ENCODE measurements around the gene CFAP57.
"Not testable (repeated sequence)": the region's sequence is repeated elsewhere in the genome, so short reads cannot be mapped to it uniquely, and the experiment has no call there.

Gene CFAP57

DNA sequence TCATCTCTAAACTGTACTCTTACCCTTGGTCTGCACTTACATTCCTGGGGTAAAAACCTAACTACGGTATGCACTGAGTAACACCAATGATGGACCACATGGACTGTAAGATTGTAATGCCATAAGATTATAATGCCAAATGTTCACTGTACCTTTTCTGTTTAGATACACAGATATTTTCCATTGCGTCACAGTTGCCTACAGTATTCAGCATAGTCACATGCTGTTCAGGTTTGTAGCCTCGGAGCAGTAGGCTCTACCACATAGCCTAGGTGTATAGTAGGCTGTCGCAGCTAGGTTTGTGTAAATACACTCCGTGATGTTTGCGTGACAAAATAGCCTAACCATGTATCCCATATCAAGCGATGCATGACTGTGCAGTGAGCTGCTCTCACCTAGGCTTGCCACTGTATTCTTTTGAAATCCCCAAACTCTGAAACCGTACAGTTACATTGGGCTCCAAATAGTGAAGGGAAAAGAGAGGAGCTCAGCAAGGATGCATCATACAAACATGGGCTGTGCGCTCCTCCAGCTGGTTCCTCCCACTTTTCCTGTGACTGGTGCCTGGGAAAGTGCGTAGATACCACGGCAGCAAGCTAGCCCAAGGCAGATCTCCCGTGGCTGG lies 35.2 kb downstream of the CFAP57 start:
- Histone ChIP-seq H3K4me3 (ENCODE audit: low read depth, low read length) (no peak overlapping the region), H3K27me3 (ENCODE audit: control insufficient read depth, insufficient read depth, low read length) (no peaks in the 10 kb centered on the region), H3K9me3 (ENCODE audit: control insufficient read depth, insufficient read depth, low read length) (no peaks in the 10 kb centered on the region), H3K36me3 (ENCODE audit: control insufficient read depth, insufficient read depth, low read length) (no peaks in the 10 kb centered on the region), H3K9ac (ENCODE audit: low read depth, low read length) (no peak overlapping the region), H3K4me1 (ENCODE audit: control insufficient read depth, insufficient read depth, low read length) (peaks cover 12% of the 10 kb centered on the region)

DNA sequence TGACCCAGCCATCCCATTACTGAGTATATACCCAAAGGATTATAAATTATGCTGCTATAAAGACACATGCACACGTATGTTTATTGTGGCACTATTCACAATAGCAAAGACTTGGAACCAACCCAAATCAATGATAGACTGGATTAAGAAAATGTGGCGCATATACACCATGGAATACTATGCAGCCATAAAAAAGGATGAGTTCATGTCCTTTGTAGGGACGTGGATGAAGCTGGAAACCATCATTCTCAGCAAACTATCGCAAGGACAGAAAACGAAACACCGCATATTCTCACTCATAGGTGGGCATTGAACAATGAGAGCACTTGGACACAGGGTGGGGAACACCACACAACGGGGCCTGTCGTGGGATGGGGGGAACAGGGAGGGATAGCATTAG lies 36.1 kb downstream of the CFAP57 start:
- not testable (repeated sequence) for H3K4me3 ChIP-seq (ENCODE audit: low read depth, low read length); H3K9ac ChIP-seq (ENCODE audit: low read depth, low read length); H3K36me3 ChIP-seq (ENCODE audit: control insufficient read depth, insufficient read depth, low read length); H3K27me3 ChIP-seq (ENCODE audit: control insufficient read depth, insufficient read depth, low read length); H3K9me3 ChIP-seq (ENCODE audit: control insufficient read depth, insufficient read depth, low read length)
- peaks cover 12% of the 10 kb centered on the region for H3K4me1 ChIP-seq (ENCODE audit: control insufficient read depth, insufficient read depth, low read length)

DNA sequence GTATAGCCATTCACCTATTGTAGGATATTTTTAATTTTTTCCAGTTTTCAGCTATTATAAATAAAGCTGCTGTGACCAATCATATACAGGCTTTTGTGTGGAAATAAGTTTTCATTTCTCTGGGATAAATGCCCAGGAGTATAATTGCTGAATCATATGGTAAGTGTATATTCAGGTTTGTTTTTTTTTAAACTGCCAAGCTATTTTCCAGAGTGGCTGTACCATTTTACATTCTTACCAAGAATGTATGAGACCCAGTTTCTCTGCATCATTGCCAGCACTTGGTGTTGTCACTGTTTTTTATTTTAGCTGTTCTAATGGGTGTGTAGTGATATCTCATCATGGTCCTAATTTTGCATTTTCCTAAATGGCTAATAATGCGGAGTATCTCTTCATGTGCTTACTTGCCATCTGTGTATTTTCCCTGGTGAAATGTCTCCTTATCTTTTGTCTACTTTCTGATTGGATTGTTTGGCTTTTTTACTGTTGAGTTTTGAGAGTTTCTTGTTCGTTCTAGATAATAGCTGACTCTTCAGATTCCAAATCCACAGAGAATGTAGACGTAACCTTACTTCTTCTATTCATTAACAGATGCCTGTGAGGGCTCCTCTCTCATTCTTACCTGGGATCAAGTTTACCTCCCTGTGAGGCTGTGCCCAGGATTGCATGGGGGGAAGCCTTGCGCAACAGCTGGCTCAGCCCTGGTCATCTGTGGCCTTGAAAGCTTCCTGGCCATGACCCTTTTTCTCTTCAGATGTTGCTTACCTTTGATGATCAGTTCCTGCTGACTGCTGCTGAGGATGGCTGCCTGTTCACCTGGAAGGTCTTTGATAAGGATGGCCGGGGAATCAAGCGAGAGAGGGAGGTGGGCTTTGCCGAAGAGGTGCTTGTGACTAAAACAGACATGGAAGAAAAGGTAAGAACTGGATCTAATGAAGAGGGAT lies 42.6 kb downstream of the CFAP57 start:
- Histone ChIP-seq H3K4me1 (ENCODE audit: control insufficient read depth, insufficient read depth, low read length) (no peaks in the 10 kb centered on the region), H3K9me3 (ENCODE audit: control insufficient read depth, insufficient read depth, low read length) (no peaks in the 10 kb centered on the region), H3K4me3 (ENCODE audit: low read depth, low read length) (no peak overlapping the region), H3K27me3 (ENCODE audit: control insufficient read depth, insufficient read depth, low read length) (no peaks in the 10 kb centered on the region), H3K36me3 (ENCODE audit: control insufficient read depth, insufficient read depth, low read length) (no peaks in the 10 kb centered on the region), H3K9ac (ENCODE audit: low read depth, low read length) (peak overlapping the region; percentile 39)

DNA sequence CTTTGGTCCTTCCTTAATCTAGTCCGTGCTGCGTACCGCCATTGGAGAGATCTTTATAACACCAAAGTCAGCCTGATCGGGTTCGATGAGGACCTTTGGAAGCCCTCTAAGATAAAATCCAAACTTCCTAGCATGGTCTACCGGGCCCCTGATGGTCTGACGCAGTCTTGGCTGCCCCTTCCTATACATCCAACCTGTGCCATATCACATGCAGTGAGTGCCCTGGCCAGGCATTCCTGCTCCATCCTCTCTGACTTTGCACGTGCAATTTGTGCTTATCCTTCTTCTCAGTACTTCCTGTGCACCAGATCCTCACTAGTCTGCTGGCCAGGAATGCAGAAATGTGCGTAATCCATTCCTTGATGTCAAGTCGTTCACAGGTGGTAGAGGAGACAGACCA lies 45.6 kb downstream of the CFAP57 start:
- Histone ChIP-seq H3K9ac (ENCODE audit: low read depth, low read length) (no peak overlapping the region), H3K36me3 (ENCODE audit: control insufficient read depth, insufficient read depth, low read length) (no peaks in the 10 kb centered on the region)

DNA sequence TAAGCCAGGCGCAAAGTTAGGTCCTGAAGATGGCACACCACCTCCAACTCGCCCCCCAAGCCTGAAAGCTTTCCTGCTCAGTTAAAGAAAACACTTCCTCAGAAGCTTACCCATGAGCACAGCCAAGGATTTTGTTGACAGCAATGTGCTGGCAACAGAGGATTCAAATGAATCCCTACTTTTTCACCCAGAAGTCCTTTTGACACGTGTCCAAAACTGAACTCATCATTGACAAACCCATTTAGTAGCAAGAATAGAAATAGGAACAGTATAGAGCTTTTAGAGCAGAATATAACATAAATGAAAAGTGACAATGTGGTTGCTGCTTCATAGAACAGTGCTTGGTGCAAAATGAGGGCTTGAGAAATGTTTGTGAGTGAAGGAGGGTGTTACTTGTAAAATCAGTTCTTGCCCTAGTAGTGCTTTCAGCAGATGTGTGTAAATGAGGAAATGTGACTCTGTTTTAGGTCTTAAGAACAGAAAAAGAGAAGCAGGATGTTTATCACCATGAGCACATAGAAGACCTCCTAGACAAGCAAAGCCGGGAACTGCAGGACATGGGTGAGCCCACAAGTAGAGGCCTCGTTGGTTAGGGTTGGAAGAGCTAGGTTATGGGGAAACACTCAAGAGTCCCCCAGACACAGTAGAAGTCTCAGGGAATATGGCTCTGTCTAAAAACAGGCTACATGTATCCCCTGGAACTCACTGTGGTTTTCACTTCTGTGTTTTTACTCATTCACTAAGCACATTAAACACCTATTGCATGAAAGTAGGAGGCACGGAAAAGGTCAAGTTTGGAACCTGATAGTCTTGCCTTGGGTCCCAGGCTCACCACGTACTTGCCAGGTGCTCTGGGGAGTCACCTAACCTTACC lies 49.0 kb downstream of the CFAP57 start:
- H3K4me1 ChIP-seq (ENCODE audit: control insufficient read depth, insufficient read depth, low read length) = no peaks in the 10 kb centered on the region
- H3K27me3 ChIP-seq (ENCODE audit: control insufficient read depth, insufficient read depth, low read length) = no peaks in the 10 kb centered on the region
- no peak overlapping the region for H3K4me3 ChIP-seq (ENCODE audit: low read depth, low read length)
- H3K9me3 ChIP-seq (ENCODE audit: control insufficient read depth, insufficient read depth, low read length) = no peaks in the 10 kb centered on the region
- H3K36me3 ChIP-seq (ENCODE audit: control insufficient read depth, insufficient read depth, low read length) = no peaks in the 10 kb centered on the region
- no peak overlapping the region for H3K9ac ChIP-seq (ENCODE audit: low read depth, low read length)

More for the DNA sequence above, 45.6 kb downstream of the CFAP57 start:
- Histone ChIP-seq H3K4me3 (ENCODE audit: low read depth, low read length) (no peak overlapping the region), H3K27me3 (ENCODE audit: control insufficient read depth, insufficient read depth, low read length) (no peaks in the 10 kb centered on the region), H3K9me3 (ENCODE audit: control insufficient read depth, insufficient read depth, low read length) (no peaks in the 10 kb centered on the region), H3K4me1 (ENCODE audit: control insufficient read depth, insufficient read depth, low read length) (no peaks in the 10 kb centered on the region)

DNA sequence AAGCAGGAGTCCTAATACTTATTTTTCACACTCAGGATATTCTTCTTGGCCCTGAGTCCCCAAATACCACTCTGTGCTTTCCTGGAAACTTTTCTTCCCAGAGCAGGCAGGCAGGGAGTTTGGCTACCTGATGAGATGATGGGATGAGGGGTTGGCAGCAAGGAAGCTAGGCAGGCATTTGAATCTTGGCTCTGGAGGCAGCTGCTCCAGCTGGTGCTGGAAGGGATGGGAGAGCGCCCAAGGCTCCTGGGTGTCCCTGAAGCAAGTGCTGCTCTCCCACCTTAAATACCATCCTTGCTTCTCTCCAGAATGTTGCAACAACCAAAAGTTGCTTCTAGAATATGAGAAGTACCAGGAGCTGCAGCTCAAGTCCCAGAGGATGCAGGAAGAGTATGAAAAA lies 49.7 kb downstream of the CFAP57 start:
- Histone ChIP-seq H3K36me3 (ENCODE audit: control insufficient read depth, insufficient read depth, low read length) (no peaks in the 10 kb centered on the region), H3K4me1 (ENCODE audit: control insufficient read depth, insufficient read depth, low read length) (no peaks in the 10 kb centered on the region), H3K9ac (ENCODE audit: low read depth, low read length) (no peak overlapping the region), H3K9me3 (ENCODE audit: control insufficient read depth, insufficient read depth, low read length) (no peaks in the 10 kb centered on the region), H3K27me3 (ENCODE audit: control insufficient read depth, insufficient read depth, low read length) (no peaks in the 10 kb centered on the region), H3K4me3 (ENCODE audit: low read depth, low read length) (no peak overlapping the region)

DNA sequence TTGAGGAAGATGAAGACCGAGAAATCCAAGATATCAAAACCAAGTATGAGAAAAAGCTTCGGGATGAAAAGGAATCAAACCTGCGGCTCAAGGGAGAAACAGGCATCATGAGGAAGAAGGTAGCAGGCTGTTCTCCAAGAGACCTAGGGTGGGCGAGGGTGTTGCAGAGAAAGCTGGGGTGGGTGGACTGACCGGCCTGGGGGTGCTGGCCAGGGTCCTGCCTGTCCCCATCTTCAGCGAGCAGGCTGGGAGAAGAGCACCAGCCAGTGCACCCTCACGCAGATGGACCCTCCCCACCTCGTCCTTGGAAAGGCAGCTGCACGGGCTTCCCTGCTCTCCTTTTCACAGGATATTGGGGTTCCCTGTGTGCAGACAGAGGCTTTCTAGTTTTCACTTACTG lies 50.7 kb downstream of the CFAP57 start:
- no peaks in the 10 kb centered on the region for H3K4me1 ChIP-seq (ENCODE audit: control insufficient read depth, insufficient read depth, low read length)

DNA sequence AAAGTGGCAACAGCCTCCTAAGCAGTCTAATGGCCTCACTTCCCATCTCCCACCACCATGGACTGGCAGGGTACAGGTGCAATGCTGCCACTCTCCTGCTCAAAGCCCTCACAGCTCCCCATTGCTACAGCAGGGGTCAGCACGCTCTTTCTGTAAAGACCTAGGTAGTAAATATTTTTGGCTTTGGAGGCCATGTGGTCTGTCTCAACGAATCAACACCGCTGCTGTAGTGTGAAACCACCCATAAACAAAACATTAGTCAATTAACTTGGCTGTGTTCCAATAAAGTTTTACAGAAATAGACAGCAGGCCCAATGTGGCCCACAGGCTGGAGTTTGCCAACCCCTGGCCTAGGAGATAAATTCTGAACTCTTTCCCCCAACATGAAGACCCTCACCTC lies 53.0 kb downstream of the CFAP57 start:
- Histone ChIP-seq H3K4me1 (ENCODE audit: control insufficient read depth, insufficient read depth, low read length) (no peaks in the 10 kb centered on the region), H3K27me3 (ENCODE audit: control insufficient read depth, insufficient read depth, low read length) (no peaks in the 10 kb centered on the region), H3K36me3 (ENCODE audit: control insufficient read depth, insufficient read depth, low read length) (no peaks in the 10 kb centered on the region), H3K9ac (ENCODE audit: low read depth, low read length) (no peak overlapping the region), H3K9me3 (ENCODE audit: control insufficient read depth, insufficient read depth, low read length) (no peaks in the 10 kb centered on the region), H3K4me3 (ENCODE audit: low read depth, low read length) (no peak overlapping the region)

More for the DNA sequence above, 50.7 kb downstream of the CFAP57 start:
- Histone ChIP-seq H3K27me3 (ENCODE audit: control insufficient read depth, insufficient read depth, low read length) (no peaks in the 10 kb centered on the region), H3K4me3 (ENCODE audit: low read depth, low read length) (no peak overlapping the region), H3K9me3 (ENCODE audit: control insufficient read depth, insufficient read depth, low read length) (no peaks in the 10 kb centered on the region), H3K9ac (ENCODE audit: low read depth, low read length) (no peak overlapping the region), H3K36me3 (ENCODE audit: control insufficient read depth, insufficient read depth, low read length) (no peaks in the 10 kb centered on the region)

DNA sequence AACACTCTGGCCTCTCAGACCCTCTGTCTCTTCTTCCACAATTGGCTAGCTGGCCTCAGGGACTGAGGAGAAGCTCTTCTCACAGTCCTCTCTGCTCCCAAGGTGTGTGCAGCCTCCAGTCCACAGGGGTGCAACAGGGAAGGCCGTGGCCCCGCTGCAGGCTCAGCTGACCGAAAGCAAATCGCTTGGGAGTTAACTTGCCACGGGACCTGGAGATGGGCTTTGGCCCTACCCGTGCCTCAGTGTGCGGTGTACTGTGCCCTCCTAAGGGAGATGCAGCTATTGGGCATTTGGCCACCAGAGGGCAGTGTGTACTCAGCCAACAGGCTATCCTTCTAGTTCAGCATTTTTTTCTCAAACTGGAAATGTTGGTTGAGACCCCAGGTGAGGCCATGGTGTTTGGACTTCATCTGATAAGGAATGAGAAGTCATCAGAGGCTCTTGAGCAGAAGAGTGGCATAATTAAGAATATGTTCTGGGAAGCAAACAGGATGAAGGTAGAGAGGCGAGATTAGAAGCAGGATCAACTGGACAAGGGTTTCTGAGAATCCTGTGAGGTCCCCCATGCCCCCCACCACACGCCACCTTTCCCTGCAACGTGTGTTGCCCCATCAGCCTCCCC lies 55.1 kb downstream of the CFAP57 start:
- H3K4me3 ChIP-seq (ENCODE audit: low read depth, low read length) = no peak overlapping the region
- H3K36me3 ChIP-seq (ENCODE audit: control insufficient read depth, insufficient read depth, low read length) = no peaks in the 10 kb centered on the region
- H3K27me3 ChIP-seq (ENCODE audit: control insufficient read depth, insufficient read depth, low read length) = no peaks in the 10 kb centered on the region
- no peaks in the 10 kb centered on the region for H3K9me3 ChIP-seq (ENCODE audit: control insufficient read depth, insufficient read depth, low read length)
- H3K4me1 ChIP-seq (ENCODE audit: control insufficient read depth, insufficient read depth, low read length) = no peaks in the 10 kb centered on the region
- no peak overlapping the region for H3K9ac ChIP-seq (ENCODE audit: low read depth, low read length)

DNA sequence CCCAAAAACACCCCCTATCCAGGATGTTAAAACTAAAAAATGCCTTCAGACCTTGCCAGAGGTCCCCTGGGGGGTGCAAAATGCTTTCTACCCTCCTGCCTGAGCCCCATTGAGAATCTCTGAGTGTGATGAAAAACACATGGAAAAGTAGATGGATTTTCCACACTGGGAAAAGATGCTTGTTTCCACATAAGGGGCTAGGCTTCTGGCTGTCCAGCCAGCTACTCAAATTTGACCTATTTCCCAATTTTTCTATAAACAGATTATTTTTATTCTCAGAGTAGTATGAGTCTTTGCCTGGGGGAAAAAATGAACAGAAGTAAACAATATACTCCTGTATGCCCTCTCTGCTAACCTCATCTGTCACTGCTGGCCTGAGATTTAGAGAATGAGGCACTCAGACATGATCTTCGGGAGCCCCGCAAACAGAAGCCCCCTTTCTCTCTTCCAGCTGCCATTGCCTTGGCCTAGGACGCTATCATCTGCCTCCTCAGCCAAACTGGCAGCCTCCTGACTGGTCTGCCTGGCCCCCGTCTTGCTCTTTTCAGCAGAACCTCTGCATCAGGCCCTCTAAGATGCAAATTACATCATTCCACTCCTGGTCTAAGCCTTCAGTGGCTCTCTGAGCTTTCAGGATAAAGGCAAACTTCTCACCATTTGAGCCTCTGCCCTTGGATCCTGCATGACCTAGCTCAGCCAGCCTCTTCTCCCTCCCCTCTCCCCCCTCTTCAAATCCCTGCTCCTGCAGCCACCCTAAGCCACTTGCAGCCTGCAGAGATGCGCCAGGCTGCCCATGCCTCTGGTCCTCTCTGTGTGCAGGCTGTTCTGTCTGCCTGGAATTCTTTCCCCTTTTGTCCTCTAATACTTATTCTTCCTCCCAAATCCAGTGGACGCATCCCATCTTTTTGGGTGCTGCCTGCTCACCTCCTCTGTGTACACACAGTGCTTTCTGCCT lies 58.0 kb downstream of the CFAP57 start:
- Histone ChIP-seq H3K4me3 (ENCODE audit: low read depth, low read length) (no peak overlapping the region), H3K36me3 (ENCODE audit: control insufficient read depth, insufficient read depth, low read length) (no peaks in the 10 kb centered on the region), H3K4me1 (ENCODE audit: control insufficient read depth, insufficient read depth, low read length) (no peaks in the 10 kb centered on the region), H3K9me3 (ENCODE audit: control insufficient read depth, insufficient read depth, low read length) (no peaks in the 10 kb centered on the region), H3K9ac (ENCODE audit: low read depth, low read length) (no peak overlapping the region), H3K27me3 (ENCODE audit: control insufficient read depth, insufficient read depth, low read length) (no peaks in the 10 kb centered on the region)

Measured in iPS-15b (cell line).